ENCODE results near the gene ITGA1. TPM values are rescaled to one million over a fixed set of nuclear protein-coding genes. Genes with fewer than 3 reads are reported as not detected.

The ITGA1 gene
- total RNA-seq, 1 donor from 2014 or later = 0.59 TPM

DNA sequence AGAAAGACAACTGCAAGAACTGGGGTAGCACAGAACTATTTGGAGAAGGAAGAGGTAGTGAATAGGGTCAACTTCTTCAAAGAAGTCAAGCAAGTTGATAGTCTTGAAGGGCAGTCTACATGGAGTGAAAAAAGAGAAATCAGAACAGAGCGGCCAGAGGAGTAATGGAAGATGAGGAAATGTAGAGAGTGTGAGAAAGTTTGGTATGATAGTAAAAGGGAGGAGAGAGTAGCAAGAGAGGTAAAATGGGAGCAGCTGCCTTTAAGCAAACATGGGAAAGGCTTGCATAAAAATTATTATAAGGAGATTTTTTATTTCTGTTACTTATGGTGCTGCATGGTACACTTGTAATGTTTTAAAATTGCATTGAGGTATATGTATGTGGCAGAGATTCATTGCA lies 208.2 kb downstream of the ITGA1 start:
- Mint-ChIP-seq H3K36me3 (ENCODE audit: low read depth) (peaks cover 22% of the 10 kb centered on the region), H3K9me3 (no peaks in the 10 kb centered on the region), H3K27me3 (ENCODE audit: low read depth) (peaks cover 22% of the 10 kb centered on the region), H3K27ac (no peak overlapping the region), H3K4me1 (ENCODE audit: low read depth) (peaks cover 10% of the 10 kb centered on the region), H3K4me3 (ENCODE audit: low read depth) (no peak overlapping the region)
- DNase-seq (ENCODE audit: low spot score) = no peak
- intact Hi-C loops (cut with micrococcal nuclease) = no loop called here

GRCh38 chr5:52996979-52997378 lies 209.3 kb downstream of the ITGA1 start:
- H3K36me3 Mint-ChIP-seq (ENCODE audit: low read depth) = peaks cover 22% of the 10 kb centered on the region
- peaks cover 12% of the 10 kb centered on the region for H3K4me1 Mint-ChIP-seq (ENCODE audit: low read depth)
- H3K27me3 Mint-ChIP-seq (ENCODE audit: low read depth) = peaks cover 22% of the 10 kb centered on the region
- intact Hi-C loops (cut with micrococcal nuclease) = no loop called here
- H3K27ac Mint-ChIP-seq = no peak overlapping the region
- no peak for DNase-seq (ENCODE audit: low spot score)
- no peaks in the 10 kb centered on the region for H3K9me3 Mint-ChIP-seq
- H3K4me3 Mint-ChIP-seq (ENCODE audit: low read depth) = no peak overlapping the region

DNA sequence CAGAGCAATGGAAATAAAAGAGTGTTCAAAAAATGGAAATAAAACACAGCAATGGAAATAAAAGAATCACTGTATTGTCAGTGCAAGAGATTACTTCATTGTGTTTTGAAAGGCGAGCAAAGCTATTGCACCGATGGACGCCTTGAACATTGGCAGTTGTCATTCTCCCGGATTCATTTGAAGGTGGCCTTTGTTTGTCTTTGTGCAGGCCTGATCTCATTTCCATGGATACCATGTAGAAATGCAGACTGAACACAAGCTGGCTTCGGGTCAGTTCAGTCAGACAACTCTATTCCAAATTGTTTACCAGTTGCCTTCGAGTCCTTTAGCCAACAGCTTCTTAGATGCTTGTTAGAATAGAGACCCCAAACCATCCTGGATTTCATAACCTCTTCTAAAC lies 209.7 kb downstream of the ITGA1 start:
- Mint-ChIP-seq H3K4me1 (ENCODE audit: low read depth) (peaks cover 7% of the 10 kb centered on the region), H3K9me3 (no peaks in the 10 kb centered on the region), H3K4me3 (ENCODE audit: low read depth) (no peak overlapping the region), H3K27me3 (ENCODE audit: low read depth) (peaks cover 17% of the 10 kb centered on the region), H3K36me3 (ENCODE audit: low read depth) (peaks cover 17% of the 10 kb centered on the region), H3K27ac (no peak overlapping the region)
- intact Hi-C loops (cut with micrococcal nuclease) = no loop called here
- no peak for DNase-seq (ENCODE audit: low spot score)

DNA sequence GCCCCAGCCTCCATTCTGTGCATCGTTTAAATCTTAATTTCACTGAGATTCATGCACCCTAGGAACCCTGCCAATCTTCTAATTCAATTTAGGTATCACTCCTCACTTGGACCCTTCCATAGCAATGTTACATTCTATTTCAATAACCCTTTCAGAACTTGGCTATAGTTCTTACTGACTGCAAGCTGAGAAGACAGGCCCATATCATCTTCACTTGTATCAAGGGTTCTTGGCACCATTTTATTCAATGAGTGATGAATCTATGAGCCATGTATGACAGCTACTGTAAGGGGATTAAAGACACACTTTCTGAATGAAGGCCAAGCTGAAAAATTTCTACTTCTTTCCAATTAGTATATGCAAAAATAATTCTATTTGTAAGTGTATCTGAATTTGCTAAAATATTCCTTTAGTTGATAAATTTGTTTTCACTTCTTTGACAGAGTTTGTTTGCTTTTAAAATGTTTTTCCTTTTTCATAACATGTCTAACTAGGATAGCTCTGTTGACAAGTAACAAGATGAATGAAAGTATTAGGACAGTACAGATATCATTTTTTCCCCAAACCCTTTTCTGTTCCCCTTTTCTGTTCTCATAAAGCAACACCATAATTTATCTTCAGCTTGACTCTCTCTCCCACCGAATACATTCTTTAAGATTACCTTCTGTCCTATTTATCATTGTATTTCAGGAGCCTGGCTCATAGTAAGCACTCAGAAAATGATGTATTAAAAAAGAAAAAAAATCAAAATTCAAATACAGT lies 211.0 kb downstream of the ITGA1 start:
- Mint-ChIP-seq H3K36me3 (ENCODE audit: low read depth) (peaks cover 12% of the 10 kb centered on the region), H3K4me1 (ENCODE audit: low read depth) (peaks cover 13% of the 10 kb centered on the region), H3K27me3 (ENCODE audit: low read depth) (peaks cover 7% of the 10 kb centered on the region), H3K27ac (no peak overlapping the region), H3K9me3 (no peaks in the 10 kb centered on the region), H3K4me3 (ENCODE audit: low read depth) (no peak overlapping the region)
- DNase-seq (ENCODE audit: low spot score) = no peak
- intact Hi-C loops (cut with micrococcal nuclease) = no loop called here

- H3K4me3 Mint-ChIP-seq (ENCODE audit: low read depth) = no peak overlapping the region
- H3K27ac Mint-ChIP-seq = no peak overlapping the region
- DNase-seq (ENCODE audit: low spot score) = no peak
- peaks cover 20% of the 10 kb centered on the region for H3K4me1 Mint-ChIP-seq (ENCODE audit: low read depth)
- intact Hi-C loops (cut with micrococcal nuclease) = no loop called here
- H3K27me3 Mint-ChIP-seq (ENCODE audit: low read depth) = peaks cover 6% of the 10 kb centered on the region
- H3K36me3 Mint-ChIP-seq (ENCODE audit: low read depth) = peaks cover 16% of the 10 kb centered on the region
- no peaks in the 10 kb centered on the region for H3K9me3 Mint-ChIP-seq
Observed at GRCh38 chr5:52999344-52999949, 211.7 kb downstream of the ITGA1 start.

DNA sequence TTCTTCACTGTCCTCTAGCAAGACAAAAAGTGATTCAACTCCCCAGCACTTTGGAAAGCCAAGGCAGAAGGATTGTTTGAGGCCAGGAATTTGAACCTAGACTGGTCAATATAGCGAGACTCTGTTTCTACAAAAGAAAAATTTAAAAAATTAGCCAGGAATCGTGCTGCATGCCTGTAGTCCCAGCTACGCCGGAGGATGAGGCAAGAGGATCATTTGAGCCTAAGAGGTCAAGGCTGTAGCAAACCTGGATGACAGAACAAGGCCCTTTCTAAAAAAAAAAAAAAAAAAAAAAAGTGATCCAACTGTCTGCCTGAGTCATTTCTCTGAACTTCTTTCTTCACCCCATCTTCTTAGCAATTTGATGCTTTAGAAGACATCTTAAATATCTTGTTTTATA lies 213.8 kb downstream of the ITGA1 start:
- Mint-ChIP-seq H3K9me3 (no peaks in the 10 kb centered on the region), H3K4me1 (ENCODE audit: low read depth) (peaks cover 34% of the 10 kb centered on the region), H3K27ac (no peak overlapping the region), H3K36me3 (ENCODE audit: low read depth) (peaks cover 19% of the 10 kb centered on the region), H3K4me3 (ENCODE audit: low read depth) (no peak overlapping the region), H3K27me3 (ENCODE audit: low read depth) (peaks cover 6% of the 10 kb centered on the region)
- intact Hi-C loops (cut with micrococcal nuclease) = no loop called here
- DNase-seq (ENCODE audit: low spot score) = no peak

- no peak for DNase-seq (ENCODE audit: low spot score)
- Mint-ChIP-seq H3K27me3 (ENCODE audit: low read depth) (peaks cover 5% of the 10 kb centered on the region), H3K4me1 (ENCODE audit: low read depth) (peaks cover 44% of the 10 kb centered on the region), H3K9me3 (no peaks in the 10 kb centered on the region), H3K4me3 (ENCODE audit: low read depth) (no peak overlapping the region), H3K27ac (no peak overlapping the region), H3K36me3 (ENCODE audit: low read depth) (peaks cover 19% of the 10 kb centered on the region)
- intact Hi-C loops (cut with micrococcal nuclease) = no loop called here
Observed at GRCh38 chr5:53002491-53002890, 214.8 kb downstream of the ITGA1 start.

DNA sequence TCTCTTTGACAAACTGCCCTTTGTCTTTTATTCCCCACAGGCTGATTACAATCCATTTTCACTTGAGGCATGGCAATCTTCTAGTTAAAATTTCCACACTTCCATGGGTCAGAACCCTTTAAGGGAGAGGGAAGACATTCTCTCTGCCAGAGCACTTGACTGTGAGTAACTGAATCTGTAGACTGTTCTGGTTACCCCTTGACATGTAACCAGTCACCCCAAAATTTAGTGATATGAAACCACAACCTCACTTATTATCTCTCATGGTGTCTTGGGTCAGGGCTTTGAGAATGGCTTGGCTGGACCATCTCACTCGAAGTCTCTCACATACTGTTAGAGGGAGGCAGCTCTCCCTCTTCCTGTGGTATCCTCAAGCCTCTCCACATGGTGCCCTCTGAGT lies 215.4 kb downstream of the ITGA1 start:
- H3K36me3 Mint-ChIP-seq (ENCODE audit: low read depth) = peaks cover 19% of the 10 kb centered on the region

DNA sequence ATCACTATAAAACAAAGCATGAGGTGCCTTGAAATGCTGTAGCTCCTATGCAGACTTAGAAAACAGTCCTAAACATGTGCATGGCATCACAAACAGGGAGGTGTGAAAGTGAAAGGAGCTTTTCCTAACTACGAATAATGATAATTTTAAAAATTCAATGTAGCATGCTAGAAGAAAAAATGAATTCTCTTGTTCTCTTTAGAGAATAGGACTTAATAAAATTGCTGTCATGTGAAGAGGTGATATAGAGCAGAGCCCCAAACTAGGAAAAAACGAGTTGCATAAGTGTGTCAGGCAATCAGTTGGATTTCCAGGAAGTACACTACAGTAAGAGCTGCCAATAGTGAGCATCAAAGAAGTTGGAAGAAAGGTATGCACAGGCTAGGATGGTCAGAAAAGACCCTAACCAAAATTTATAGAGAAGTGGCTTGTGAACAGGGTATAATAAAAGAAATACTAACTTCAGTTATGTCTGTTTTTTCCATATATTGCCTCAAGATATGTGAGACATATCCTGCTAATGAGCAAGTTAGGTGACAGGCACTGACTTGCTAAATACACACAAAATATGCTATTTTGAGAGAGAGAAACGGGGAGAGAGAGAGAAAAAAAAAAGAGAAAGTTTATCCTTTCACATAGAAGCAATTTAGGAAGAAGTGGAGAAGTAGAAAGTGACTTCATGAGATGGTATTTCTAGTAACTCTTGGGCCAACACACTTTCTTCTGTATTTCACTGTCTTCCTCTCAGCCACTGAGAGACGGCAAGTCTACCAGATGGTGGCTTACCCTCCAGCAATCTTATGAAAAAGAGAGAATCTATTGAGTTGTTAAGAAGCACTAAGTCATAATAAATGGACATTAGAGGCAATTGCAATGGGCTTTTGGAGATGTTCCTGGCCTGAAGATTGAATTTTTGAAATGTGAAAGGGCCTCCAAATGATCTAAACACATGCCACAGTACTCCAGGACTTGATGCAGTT lies 219.5 kb downstream of the ITGA1 start:
- Mint-ChIP-seq H3K27ac (peak overlapping the region; percentile 25), H3K4me3 (ENCODE audit: low read depth) (no peak overlapping the region), H3K27me3 (ENCODE audit: low read depth) (peaks cover 17% of the 10 kb centered on the region), H3K36me3 (ENCODE audit: low read depth) (peaks cover 19% of the 10 kb centered on the region), H3K4me1 (ENCODE audit: low read depth) (peaks cover 72% of the 10 kb centered on the region), H3K9me3 (no peaks in the 10 kb centered on the region)
- intact Hi-C loops (cut with micrococcal nuclease) = loop anchor here (5.0 kb wide), 2 partner anchors 60 to 265 kb away; no protein-coding TSS in a partner anchor
- no peak for DNase-seq (ENCODE audit: low spot score)

More for the DNA sequence above, 215.4 kb downstream of the ITGA1 start:
- DNase-seq (ENCODE audit: low spot score) = no peak
- H3K27me3 Mint-ChIP-seq (ENCODE audit: low read depth) = peaks cover 5% of the 10 kb centered on the region
- no peaks in the 10 kb centered on the region for H3K9me3 Mint-ChIP-seq
- peaks cover 50% of the 10 kb centered on the region for H3K4me1 Mint-ChIP-seq (ENCODE audit: low read depth)
- no peak overlapping the region for H3K27ac Mint-ChIP-seq
- no peak overlapping the region for H3K4me3 Mint-ChIP-seq (ENCODE audit: low read depth)
- intact Hi-C loops (cut with micrococcal nuclease) = no loop called here

- H3K27me3 Mint-ChIP-seq (ENCODE audit: low read depth) = peaks cover 23% of the 10 kb centered on the region
- intact Hi-C loops (cut with micrococcal nuclease) = loop anchor here (1.0 to 5.0 kb wide), 6 partner anchors 20 to 266 kb away; no protein-coding TSS in a partner anchor
- H3K27ac Mint-ChIP-seq = peak overlapping the region; percentile 62
- peaks cover 66% of the 10 kb centered on the region for H3K4me1 Mint-ChIP-seq (ENCODE audit: low read depth)
- H3K4me3 Mint-ChIP-seq (ENCODE audit: low read depth) = no peak overlapping the region
- no peak for DNase-seq (ENCODE audit: low spot score)
- H3K36me3 Mint-ChIP-seq (ENCODE audit: low read depth) = peaks cover 17% of the 10 kb centered on the region
- H3K9me3 Mint-ChIP-seq = peaks cover 6% of the 10 kb centered on the region
Observed at GRCh38 chr5:53008751-53009150, 221.0 kb downstream of the ITGA1 start.

Measured in activated T-helper 2 cell treated with anti-CD3 and anti-CD28 coated beads, Interferon-gamma antibody, Interleukin-2, Interleukin-4, amounts not matched to agents 10 μg/mL and 5 μg/mL and 100 μg/mL, durations not matched to agents 14 hours and 24 hours and 36 hours (primary cell).